PFSK-1 (cell line): ENCODE data around the gene CPAMD8.

Experiments used
- POLR2AphosphoS5 ChIP-seq: IDR thresholded peaks from 2 replicates; pipeline ENCODE4 v1.6.1; 2012; ENCODE audit warnings: low read depth, mild to moderate bottlenecking, control low read depth, low read length, moderate library complexity
- TAF1 ChIP-seq: IDR thresholded peaks from 2 replicates; pipeline ENCODE4 v1.6.1; 2012; ENCODE audit warnings: low read length, control low read depth, borderline replicate concordance; ENCODE audit not compliant: insufficient read depth

DNA sequence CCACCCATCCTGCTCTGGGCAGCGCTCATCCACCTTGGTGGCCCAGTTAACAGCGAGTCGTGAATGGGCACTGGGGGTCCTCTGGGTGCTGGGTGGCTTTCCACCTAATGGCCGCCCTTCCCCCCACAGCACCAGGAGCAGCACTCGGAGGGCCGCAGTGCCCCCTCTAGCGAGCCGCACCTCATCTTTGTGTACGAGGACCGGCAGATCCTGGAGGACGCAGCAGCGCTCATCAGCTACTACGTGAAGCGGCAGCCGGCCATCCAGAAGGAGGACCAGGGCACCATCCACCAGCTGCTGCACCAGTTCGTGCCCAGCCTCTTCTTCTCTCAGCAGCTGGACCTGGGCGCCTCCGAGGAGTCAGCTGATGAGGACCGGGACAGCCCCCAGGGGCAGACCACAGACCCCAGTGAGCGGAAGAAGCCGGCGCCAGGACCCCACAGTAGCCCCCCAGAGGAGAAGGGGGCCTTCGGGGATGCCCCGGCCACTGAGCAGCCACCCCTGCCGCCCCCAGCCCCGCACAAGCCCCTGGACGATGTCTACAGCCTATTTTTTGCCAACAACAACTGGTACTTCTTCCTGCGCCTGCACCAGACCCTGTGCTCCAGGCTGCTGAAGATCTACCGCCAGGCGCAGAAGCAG lies 157.2 kb downstream of the CPAMD8 start:
- TF ChIP-seq POLR2AphosphoS5: no peak
- no peak for TF ChIP-seq TAF1
